Activated CD4-positive, alpha-beta T cell treated with anti-CD3 and anti-CD28 coated beads, Interleukin-2, amount 50 U/mL, for 1 hour (primary cell): ENCODE results near the gene C13orf46.
"Not testable (repeated sequence)": the region's sequence is repeated elsewhere in the genome, so short reads cannot be mapped to it uniquely, and the experiment has no call there.

ENCODE experiments used
- DNase-seq: peaks from one replicate; pipeline ENCODE4 v3.0.0-alpha.2; 2020

Gene C13orf46

GRCh38 chr13:113973218-113974164 is at the start of gene C13orf46:
TSS of gene C13orf46 (minus strand) at chr13:113974076. CDS start at chr13:113973997, 79 bp downstream.
- no peak for DNase-seq

DNA sequence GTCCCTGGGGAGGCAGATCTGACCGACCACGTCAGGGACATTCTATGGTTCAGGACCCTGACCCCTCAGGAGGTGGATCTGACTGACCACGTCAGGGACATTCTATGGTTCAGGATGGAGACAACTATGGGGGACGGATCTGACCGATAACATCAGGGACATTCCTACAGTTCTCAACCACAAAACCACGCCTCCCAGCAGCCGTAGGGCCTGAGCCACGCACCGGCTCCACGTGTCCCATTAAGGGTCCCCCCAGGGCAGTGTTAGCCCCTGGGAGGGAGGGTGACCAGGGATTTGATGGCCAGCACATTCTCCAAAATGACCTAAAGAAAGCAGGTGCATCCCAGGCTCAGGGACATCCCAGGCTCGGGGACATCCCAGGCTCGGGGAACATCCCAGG is 49.0 kb upstream of the C13orf46 start:
- no peak for DNase-seq

DNA sequence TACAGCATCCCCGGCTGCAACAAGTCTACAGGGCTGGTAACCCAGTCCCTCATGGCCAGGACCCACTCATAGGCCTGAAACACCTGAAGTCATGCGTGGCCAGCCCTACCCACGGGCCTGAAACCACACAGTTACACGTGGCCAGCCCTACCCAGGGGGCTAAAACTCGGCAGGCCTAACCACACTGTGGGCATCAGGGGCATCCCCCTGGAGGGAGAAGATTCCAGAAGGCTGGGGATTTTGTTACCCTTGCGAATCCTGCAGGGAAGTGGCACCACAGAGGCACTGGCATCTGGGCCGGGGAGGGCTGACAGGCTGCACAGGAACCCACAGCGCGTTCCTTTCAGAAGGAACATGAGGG is 48.4 kb upstream of the C13orf46 start:
- DNase-seq: no peak

- no peak for DNase-seq
Measured at GRCh38 chr13:114021464-114022308, 47.8 kb upstream of the C13orf46 start.

- DNase-seq: no peak
Measured at GRCh38 chr13:114020750-114021463, 47.0 kb upstream of the C13orf46 start.

GRCh38 chr13:114020134-114020533 is 46.3 kb upstream of the C13orf46 start:
- DNase-seq: not testable (repeated sequence)

DNA sequence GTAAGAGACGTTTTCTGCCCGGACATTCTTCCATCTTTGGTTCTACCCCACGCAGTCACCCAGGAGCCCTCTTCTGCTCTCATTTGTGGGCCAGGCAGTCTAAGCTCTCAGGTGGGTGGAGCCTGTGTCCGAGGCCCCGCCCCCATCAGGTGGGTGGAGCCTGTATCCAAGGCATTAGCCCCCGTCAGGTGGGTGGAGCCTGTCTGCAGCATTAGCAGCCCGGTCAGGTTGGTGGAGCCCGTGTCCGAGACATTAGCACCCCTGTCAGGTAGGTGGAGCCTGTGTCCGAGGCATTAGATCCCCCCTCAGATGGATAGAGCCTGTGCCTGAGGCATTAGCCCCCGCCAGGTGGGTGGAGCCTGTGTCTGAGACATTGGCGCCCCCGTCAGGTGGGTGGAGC is 45.5 kb upstream of the C13orf46 start:
- peak; percentile 52 for DNase-seq

GRCh38 chr13:114018461-114019055 is 44.7 kb upstream of the C13orf46 start:
- no peak for DNase-seq

GRCh38 chr13:114017966-114018365 is 44.1 kb upstream of the C13orf46 start:
- no peak for DNase-seq

GRCh38 chr13:114017028-114017630 is 43.3 kb upstream of the C13orf46 start:
- DNase-seq: no peak

DNA sequence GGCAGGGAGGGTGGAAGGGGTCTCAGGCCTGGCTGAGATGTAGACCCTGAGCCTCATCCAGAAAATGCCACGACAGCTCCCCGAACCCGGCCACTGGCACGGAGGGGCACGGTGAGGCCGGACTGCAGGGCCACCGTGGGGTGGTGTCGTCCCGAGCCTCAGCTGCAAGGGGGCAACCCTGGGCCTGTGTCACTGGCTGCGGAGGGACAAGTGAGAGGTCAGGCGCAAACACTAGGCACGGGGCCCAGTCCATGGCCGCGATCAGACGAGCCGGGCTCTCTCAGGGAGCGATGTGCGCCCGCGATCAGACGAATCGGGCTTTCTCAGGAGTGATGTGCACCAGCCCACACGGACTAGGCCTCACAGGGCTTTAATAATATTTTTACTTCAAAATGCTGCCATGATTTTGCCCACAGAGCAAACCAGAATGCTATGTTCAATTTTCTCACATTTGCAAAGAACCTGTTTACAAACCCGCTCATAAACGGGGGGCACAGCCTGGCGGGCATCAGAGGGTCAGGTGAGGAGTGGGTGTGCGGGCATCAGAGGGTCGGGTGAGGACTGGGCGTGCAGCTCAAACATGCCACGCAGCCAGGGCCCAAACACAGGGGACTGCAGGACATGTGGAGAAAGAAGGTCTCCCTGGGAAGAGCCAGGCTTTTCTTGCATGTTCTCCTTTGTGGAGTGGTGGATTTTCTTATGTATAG is 42.6 kb upstream of the C13orf46 start:
- no peak for DNase-seq

DNA sequence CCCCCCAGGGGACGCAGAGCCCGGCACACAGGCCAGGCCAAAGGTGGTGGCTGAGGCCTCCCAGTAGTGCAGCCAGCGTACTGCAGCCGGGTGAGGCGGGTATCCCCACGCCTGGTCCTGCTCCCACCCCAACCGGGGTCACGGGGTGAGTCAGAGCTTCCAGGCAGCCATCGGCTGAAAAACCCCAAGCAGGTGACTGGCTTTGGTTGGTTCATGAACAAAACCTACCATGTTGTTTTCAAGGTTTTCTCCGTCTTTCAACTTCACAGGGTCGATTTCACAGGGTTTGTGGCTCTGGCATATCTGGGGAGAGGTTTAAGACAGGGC is 42.1 kb upstream of the C13orf46 start:
- DNase-seq: no peak

- no peak for DNase-seq
Measured at GRCh38 chr13:114015111-114015968, 41.5 kb upstream of the C13orf46 start.

DNA sequence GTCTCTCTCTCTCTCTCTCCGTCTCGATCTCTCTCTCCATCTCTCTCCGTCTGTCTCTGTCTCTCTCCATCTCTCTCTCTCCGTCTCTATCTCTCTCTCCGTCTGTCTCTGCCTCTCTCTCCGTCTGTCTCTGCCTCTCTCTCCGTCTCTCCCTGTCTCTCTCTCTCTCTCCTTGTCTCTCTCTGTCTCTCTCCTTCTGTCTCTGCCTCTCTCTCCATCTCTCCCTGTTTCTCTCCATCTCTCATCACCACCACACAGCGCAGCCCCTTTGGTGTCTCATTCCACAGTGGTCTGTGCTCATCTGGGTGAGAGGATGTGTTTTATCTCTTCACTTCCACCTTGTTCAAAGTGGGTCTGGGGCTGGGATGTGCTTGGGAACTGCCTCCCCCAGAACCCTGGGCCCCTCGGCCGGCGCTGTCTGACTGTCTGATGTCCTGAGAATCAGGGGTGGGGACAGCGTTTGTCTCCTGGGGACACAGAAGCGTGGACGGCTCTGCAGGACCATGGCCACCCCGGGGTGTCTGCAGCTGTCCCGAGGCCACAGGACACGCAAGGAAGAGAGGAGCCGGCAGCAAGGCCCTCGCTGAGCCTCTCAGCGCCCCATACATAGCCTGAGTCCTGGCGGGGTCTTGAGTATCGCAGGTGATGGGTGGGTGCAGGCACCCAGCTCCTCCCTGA is 40.2 kb upstream of the C13orf46 start:
- no peak for DNase-seq

- DNase-seq: no peak
Measured at GRCh38 chr13:114013336-114013735, 39.5 kb upstream of the C13orf46 start.

DNA sequence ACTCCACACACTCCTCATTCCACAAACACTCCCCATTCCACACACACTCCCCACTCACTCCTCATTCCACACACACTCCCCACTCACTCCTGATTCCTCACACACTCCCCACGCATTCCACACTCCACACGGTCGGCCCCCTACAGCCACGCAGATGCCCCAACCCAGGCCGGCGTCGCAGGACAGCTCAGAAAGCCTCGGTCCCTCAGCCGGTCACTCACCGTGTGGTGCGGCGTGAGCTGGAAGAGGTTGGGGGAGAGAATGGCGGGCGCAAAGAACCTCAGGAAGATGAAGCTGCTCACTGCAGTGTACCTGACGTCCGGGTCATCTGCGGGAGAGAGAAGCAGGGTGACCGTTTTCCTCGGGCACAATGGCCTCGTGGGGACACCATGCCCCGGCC is 39.0 kb upstream of the C13orf46 start:
- DNase-seq: no peak

GRCh38 chr13:114012141-114012540 is 38.3 kb upstream of the C13orf46 start:
- no peak for DNase-seq

DNA sequence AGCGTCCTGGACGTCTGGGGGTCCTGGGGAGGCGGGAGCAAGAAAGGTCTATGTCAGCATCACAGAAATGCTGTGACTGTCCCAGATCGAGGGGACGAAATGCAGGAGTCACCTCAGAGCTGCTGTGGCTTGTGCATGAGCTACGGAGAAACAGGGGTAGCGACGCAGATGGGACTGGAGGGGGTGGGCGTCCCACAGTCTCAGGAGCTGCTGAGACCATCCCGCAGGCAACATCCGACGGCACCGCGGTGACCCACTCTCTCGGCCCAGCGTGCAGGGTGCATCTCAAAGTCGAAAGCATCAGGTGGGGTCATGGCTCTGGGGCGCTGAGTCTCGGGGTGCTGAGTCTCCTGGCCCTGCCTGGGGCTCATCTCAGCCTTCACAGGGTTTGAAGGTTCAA is 37.4 kb upstream of the C13orf46 start:
- DNase-seq: no peak

DNA sequence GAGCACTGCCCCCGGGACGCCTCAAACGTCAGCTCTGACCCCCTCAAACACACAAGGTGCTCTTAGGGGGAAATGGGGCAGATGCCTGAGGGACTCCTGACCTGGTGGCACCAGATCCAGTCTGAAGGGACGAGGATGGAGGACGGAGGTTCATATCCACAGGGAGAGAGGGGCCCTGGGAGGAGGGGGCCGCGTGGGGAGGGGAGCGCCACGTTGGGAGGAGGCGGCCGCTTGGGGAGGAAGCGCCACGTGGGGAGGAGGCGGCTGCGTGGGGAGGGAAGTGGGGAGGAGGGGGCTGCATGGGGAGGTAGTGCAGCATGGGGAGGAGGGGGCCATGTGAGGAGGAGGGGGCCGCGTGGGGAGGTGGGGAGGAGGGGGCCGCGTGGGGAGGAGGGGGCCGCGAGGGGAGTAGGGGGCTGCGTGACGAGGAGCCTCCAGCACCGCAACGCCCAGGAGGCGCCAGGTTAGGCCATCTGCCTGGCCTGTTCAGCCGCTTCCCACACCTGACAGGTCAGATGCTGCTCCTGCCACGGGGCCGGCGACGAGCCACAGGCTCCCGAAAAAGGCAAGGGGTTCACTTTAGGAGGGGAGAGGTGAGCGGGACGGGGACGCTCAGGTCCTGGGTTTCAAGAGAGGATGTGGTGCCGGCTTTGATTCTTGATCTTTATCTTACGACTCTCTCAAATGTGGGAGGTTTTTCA is 36.7 kb upstream of the C13orf46 start:
- DNase-seq: no peak
